ENCODE measurements around the gene RAB7A.
"Not testable (repeated sequence)": the region's sequence is repeated elsewhere in the genome, so short reads cannot be mapped to it uniquely, and the experiment has no call there.

Gene RAB7A

GRCh38 chr3:128815318-128816064 lies 89.5 kb downstream of the RAB7A start:
- DNase-seq (ENCODE audit: low read depth in 2 of 2), result no peak

GRCh38 chr3:128818186-128818787 lies 92.3 kb downstream of the RAB7A start:
- DNase-seq (ENCODE audit: low read depth in 2 of 2), result no peak

GRCh38 chr3:128820252-128820839 lies 94.4 kb downstream of the RAB7A start:
- no peak for DNase-seq (ENCODE audit: low read depth in 2 of 2)

- no peak for DNase-seq (ENCODE audit: low read depth in 2 of 2)
These were observed 97.0 kb downstream of the RAB7A start for GRCh38 chr3:128823008-128823407.

- no peak for DNase-seq (ENCODE audit: low read depth in 2 of 2)
These were observed 97.6 kb downstream of the RAB7A start for GRCh38 chr3:128823631-128824030.

- DNase-seq (ENCODE audit: low read depth in 2 of 2), result no peak
These were observed 98.3 kb downstream of the RAB7A start for GRCh38 chr3:128824132-128824850.

GRCh38 chr3:128825117-128825725 lies 99.2 kb downstream of the RAB7A start:
- DNase-seq (ENCODE audit: low read depth in 2 of 2), result no peak

- not testable (repeated sequence) for DNase-seq (ENCODE audit: low read depth in 2 of 2)
These were observed 103.1 kb downstream of the RAB7A start for GRCh38 chr3:128829087-128829486.

GRCh38 chr3:128829925-128830625 lies 104.1 kb downstream of the RAB7A start:
- DNase-seq (ENCODE audit: low read depth in 2 of 2), result not testable (repeated sequence)

- DNase-seq (ENCODE audit: low read depth in 2 of 2), result not testable (repeated sequence)
These were observed 104.8 kb downstream of the RAB7A start for GRCh38 chr3:128830762-128831161.

- DNase-seq (ENCODE audit: low read depth in 2 of 2), result not testable (repeated sequence)
These were observed 107.0 kb downstream of the RAB7A start for GRCh38 chr3:128832979-128833378.

GRCh38 chr3:128835096-128835495 lies 109.1 kb downstream of the RAB7A start:
- no peak for DNase-seq (ENCODE audit: low read depth in 2 of 2)

- DNase-seq (ENCODE audit: low read depth in 2 of 2), result no peak
These were observed 116.2 kb downstream of the RAB7A start for GRCh38 chr3:128841926-128842920.

GRCh38 chr3:128844502-128844901 lies 118.5 kb downstream of the RAB7A start:
- no peak for DNase-seq (ENCODE audit: low read depth in 2 of 2)

GRCh38 chr3:128845119-128845777 lies 119.3 kb downstream of the RAB7A start:
- no peak for DNase-seq (ENCODE audit: low read depth in 2 of 2)

GRCh38 chr3:128845778-128846485 lies 119.9 kb downstream of the RAB7A start:
- peak; percentile 61 to 88 for DNase-seq (ENCODE audit: low read depth in 2 of 2)

GRCh38 chr3:128846486-128846891 lies 120.5 kb downstream of the RAB7A start:
- peak in 1 of 2 experiments; percentile 23 for DNase-seq (ENCODE audit: low read depth in 2 of 2)

GRCh38 chr3:128847666-128848370 lies 121.8 kb downstream of the RAB7A start:
- DNase-seq (ENCODE audit: low read depth in 2 of 2), result no peak

Data from stimulated activated CD4-positive, alpha-beta T cell treated with anti-CD3 and anti-CD28 coated beads, Interleukin-12 subunit alpha, Interleukin-12 subunit beta, amount 100 ng/mL, for 24 hours (primary cell).